PC-9 (cell line): Measurements from ENCODE around the gene FGF23. TPM values are rescaled to one million over a fixed set of nuclear protein-coding genes. Genes with fewer than 3 reads are reported as not detected.

Experiments used
- BruUV-seq: library from RNA; stranded (reverse); fragments of 400-500 nt; replicated peaks from 2 replicates; lab custom pipeline; 2021; lab: Mats Ljungman, UMichigan
- CTCF ChIA-PET: fragments of 300-600 bp; sonication (Branson Sonifier 250); formaldehyde crosslinking; loops from one replicate; lab custom pipeline; 2022; ENCODE audit warnings: antibody characterized with exemption; lab: Charles Lee
- POLR2A ChIA-PET: fragments of 300-600 bp; sonication (Branson Sonifier 250); formaldehyde crosslinking; loops from one replicate; lab custom pipeline; 2022; ENCODE audit warnings: antibody characterized with exemption; ENCODE audit not compliant: unreplicated experiment; lab: Charles Lee
- DNase-seq, 2 experiments: peaks; one replicate each; pipeline versions ENCODE4 v3.0.0 to v3.0.0-alpha.2; 2015 to 2022; ENCODE audit warnings: mixed read lengths in 1 of 2
- H2AFZ ChIP-seq: fragments of 200-600 bp; sonication (generic); 2 replicates; pipeline ENCODE4 v1.8.1; 2017; ENCODE audit warnings: antibody characterized with exemption
- H3F3A ChIP-seq: fragments of 200-600 bp; sonication (generic); 2 replicates; pipeline ENCODE4 v1.8.1; 2017; ENCODE audit warnings: antibody characterized with exemption, mild to moderate bottlenecking, low read depth; ENCODE audit not compliant: insufficient read depth
- H3K27ac ChIP-seq: fragments of 200-600 bp; sonication (generic); 2 replicates; pipeline ENCODE4 v1.6.1; 2016; ENCODE audit warnings: mixed run types
- H3K27me3 ChIP-seq: fragments of 200-600 bp; sonication (generic); 2 replicates; pipeline ENCODE4 v1.6.1; 2016; ENCODE audit warnings: low read depth, mixed run types; ENCODE audit not compliant: insufficient read depth
- H3K36me3 ChIP-seq: fragments of 200-600 bp; sonication (generic); 2 replicates; pipeline ENCODE4 v1.6.1; 2016; ENCODE audit warnings: low read depth, mixed run types
- H3K4me1 ChIP-seq: fragments of 200-600 bp; sonication (generic); replicated peaks from 2 replicates; pipeline ENCODE4 v1.6.1; 2016; ENCODE audit warnings: mixed run types; ENCODE audit not compliant: insufficient read depth
- H3K4me2 ChIP-seq: fragments of 200-600 bp; sonication (generic); 2 replicates; pipeline ENCODE4 v1.6.1; 2017; ENCODE audit warnings: mixed run types
- H3K4me3 ChIP-seq: fragments of 200-600 bp; sonication (generic); 2 replicates; pipeline ENCODE4 v1.6.1; 2016; ENCODE audit warnings: mixed run types
- H3K79me2 ChIP-seq: fragments of 200-600 bp; sonication (generic); 2 replicates; pipeline ENCODE4 v1.6.1; 2017; ENCODE audit warnings: low read depth, mixed run types
- H3K9me2 ChIP-seq: fragments of 200-600 bp; sonication (generic); 2 replicates; pipeline ENCODE4 v1.8.1; 2017; ENCODE audit warnings: mild to moderate bottlenecking; ENCODE audit not compliant: insufficient read depth
- H3K9me3 ChIP-seq: fragments of 200-600 bp; sonication (generic); 2 replicates; pipeline ENCODE4 v1.8.1; 2016; ENCODE audit warnings: low read depth; ENCODE audit not compliant: insufficient read depth
- H4K20me1 ChIP-seq: fragments of 200-600 bp; sonication (generic); 2 replicates; pipeline ENCODE4 v1.8.1; 2017; ENCODE audit not compliant: insufficient read depth
- EZH2 ChIP-seq: fragments of 200-600 bp; sonication (generic); IDR thresholded peaks from 2 replicates; pipeline ENCODE4 v1.8.0; 2017; ENCODE audit warnings: antibody characterized with exemption, low read depth
- intact Hi-C: fragments of 100-400 bp; cut with micrococcal nuclease; formaldehyde crosslinking; loops from one replicate; pipeline ENCODE4 v1.10.0; 2022; ENCODE audit not compliant: unreplicated experiment
- total RNA-seq: library from RNA; stranded (reverse); gene quantifications from 2 replicates; pipeline ENCODE4 v1.2.3, GENCODE V29; 2021
- TF ChIP-seq, protein P1 (sequence below): fragments of 200-600 bp; sonication (generic); conservative IDR thresholded peaks from 2 replicates; pipeline ENCODE4 v1.6.1; 2017; ENCODE audit warnings: mixed run types, antibody characterized with exemption, mild to moderate bottlenecking, moderate library complexity

FGF23 gene
- total RNA-seq, 1 experiment from 2014 or later: not detected

DNA sequence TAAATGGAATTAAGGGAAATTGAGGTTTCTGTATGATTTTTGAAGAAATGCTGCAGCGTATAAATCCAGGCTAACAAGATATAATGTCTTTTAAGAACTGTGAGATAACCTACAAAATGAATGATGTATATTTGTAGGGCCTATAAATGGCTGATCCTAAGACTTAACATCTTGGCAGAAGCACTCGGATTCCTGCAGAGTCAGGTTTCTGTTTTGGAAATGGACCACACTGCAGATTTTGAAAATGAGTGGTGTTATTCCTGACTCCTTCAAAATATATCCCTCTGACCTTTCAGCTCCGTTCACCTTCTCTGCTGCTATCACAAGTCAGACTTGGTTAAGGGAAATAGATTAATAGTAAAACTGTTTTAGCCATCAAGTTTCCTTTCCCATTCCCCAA, 53.5 kb downstream of the FGF23 start:
- TF ChIP-seq, protein P1, sequence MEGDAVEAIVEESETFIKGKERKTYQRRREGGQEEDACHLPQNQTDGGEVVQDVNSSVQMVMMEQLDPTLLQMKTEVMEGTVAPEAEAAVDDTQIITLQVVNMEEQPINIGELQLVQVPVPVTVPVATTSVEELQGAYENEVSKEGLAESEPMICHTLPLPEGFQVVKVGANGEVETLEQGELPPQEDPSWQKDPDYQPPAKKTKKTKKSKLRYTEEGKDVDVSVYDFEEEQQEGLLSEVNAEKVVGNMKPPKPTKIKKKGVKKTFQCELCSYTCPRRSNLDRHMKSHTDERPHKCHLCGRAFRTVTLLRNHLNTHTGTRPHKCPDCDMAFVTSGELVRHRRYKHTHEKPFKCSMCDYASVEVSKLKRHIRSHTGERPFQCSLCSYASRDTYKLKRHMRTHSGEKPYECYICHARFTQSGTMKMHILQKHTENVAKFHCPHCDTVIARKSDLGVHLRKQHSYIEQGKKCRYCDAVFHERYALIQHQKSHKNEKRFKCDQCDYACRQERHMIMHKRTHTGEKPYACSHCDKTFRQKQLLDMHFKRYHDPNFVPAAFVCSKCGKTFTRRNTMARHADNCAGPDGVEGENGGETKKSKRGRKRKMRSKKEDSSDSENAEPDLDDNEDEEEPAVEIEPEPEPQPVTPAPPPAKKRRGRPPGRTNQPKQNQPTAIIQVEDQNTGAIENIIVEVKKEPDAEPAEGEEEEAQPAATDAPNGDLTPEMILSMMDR: no peak
- Histone ChIP-seq H3K27ac (no peak overlapping the region), H3K36me3 (no peaks in the 10 kb centered on the region), H3K9me3 (no peaks in the 10 kb centered on the region), H4K20me1 (0 out of 2 replicates have a peak, but pooled peaks cover 7% of the 10 kb centered on the region), H3K4me1 (peaks cover 12% of the 10 kb centered on the region), H2AFZ (no peak overlapping the region), H3K9me2 (no peaks in the 10 kb centered on the region), H3K4me2 (no peak overlapping the region), H3K27me3 (no peaks in the 10 kb centered on the region), H3K79me2 (peaks cover 15% of the 10 kb centered on the region), H3K4me3 (no peak overlapping the region), H3F3A (no peaks in the 10 kb centered on the region)
- POLR2A ChIA-PET: no interaction called here
- CTCF ChIA-PET: no interaction called here
- DNase-seq: no peak
- BruUV-seq: no TSS peak
- intact Hi-C loops: loop anchor here (10.0 kb wide), 1 partner anchor 1949 kb away; no protein-coding TSS in a partner anchor

DNA sequence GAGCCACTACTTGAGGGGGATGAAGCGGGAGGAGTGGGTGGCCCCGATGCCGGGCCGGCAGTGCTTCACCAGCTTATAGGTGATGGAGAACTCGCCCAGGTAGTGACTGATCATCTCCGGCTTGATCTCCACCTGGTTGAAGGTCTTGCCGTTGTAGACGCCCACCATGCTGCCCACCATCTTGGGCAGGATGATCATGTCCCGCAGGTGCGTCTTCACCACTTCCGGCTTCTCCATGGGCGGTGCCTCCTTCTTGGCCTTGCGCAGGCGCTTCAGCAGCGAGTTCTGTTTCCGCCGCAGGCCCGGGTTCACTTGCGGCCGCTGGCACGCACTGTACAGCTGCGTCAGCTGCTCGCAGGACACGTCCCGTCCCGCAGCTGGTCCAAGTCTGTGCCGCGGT, 55.1 kb downstream of the FGF23 start:
- DNase-seq: no peak
- 0 out of 2 replicates have a peak, but pooled peaks cover 7% of the 10 kb centered on the region for H4K20me1 ChIP-seq
- no peaks in the 10 kb centered on the region for H3K9me3 ChIP-seq
- BruUV-seq: no TSS peak
- no peak overlapping the region for H3K27ac ChIP-seq
- ChIA-PET CTCF (interaction anchor here (0.6 to 0.7 kb wide), 2 partner anchors 206 to 1025 kb away, joined by 4 to 7 read pairs; no protein-coding TSS in a partner anchor), POLR2A (no interaction called here)
- TF ChIP-seq EZH2: no peak
- TF ChIP-seq, protein P1: no peak
- H3K4me1 ChIP-seq: peaks cover 12% of the 10 kb centered on the region
- intact Hi-C loops: loop anchor here (10.0 kb wide), 1 partner anchor 1950 kb away; no protein-coding TSS in a partner anchor
- no peak overlapping the region for H3K4me2 ChIP-seq
- H3K9me2 ChIP-seq: no peaks in the 10 kb centered on the region
- peaks cover 6% of the 10 kb centered on the region for H3F3A ChIP-seq
- peaks cover 15% of the 10 kb centered on the region for H3K79me2 ChIP-seq
- no peak overlapping the region for H3K4me3 ChIP-seq
- no peak overlapping the region for H2AFZ ChIP-seq
- H3K27me3 ChIP-seq: no peaks in the 10 kb centered on the region
- H3K36me3 ChIP-seq: no peaks in the 10 kb centered on the region

DNA sequence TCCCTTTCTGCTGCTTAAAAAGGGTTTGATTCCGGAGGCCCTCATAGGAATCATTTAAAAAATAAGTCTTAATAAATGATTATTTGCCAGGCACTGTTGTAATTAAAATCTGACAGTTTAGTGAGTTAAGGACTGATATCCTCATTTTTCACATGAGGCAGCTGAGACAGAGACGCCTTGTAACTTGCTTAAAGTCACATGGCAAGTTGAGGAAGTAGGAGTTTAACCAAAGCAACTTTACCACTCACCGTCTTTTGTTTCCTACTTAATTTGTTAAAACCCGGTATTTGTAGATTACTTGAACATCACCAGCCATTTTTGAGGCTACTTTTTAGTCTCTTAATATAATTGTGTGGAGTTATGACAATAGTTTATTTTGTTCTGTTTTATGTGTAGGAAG, 56.1 kb downstream of the FGF23 start:
- intact Hi-C loops: loop anchor here (10.0 kb wide), 1 partner anchor 1951 kb away; no protein-coding TSS in a partner anchor
- no TSS peak for BruUV-seq
- Histone ChIP-seq H3K4me1 (peaks cover 12% of the 10 kb centered on the region), H2AFZ (no peak overlapping the region), H3K4me2 (no peak overlapping the region), H3F3A (peaks cover 6% of the 10 kb centered on the region), H3K79me2 (peaks cover 15% of the 10 kb centered on the region), H3K36me3 (no peaks in the 10 kb centered on the region), H3K9me3 (no peaks in the 10 kb centered on the region), H3K4me3 (no peak overlapping the region), H3K27ac (no peak overlapping the region), H3K9me2 (no peaks in the 10 kb centered on the region), H4K20me1 (0 out of 2 replicates have a peak, but pooled peaks cover 7% of the 10 kb centered on the region), H3K27me3 (no peaks in the 10 kb centered on the region)
- CTCF ChIA-PET: interaction anchor here (0.6 kb wide), 1 partner anchor 320 kb away, joined by 4 read pairs; no protein-coding TSS in a partner anchor
- POLR2A ChIA-PET: no interaction called here
- no peak for DNase-seq
- TF ChIP-seq, protein P1: no peak
- no peak for TF ChIP-seq EZH2
